Mucosa of rectum (tissue), 2 donors: ENCODE data around the gene MAP1S.

ENCODE experiments used
- H3K27ac ChIP-seq, 2 donors: one replicate each; pipeline ENCODE4 v1.7.0; 2013; ENCODE audit warnings: inconsistent platforms in 2 of 2, low read depth in 2 of 2, low read length in 2 of 2
- H3K27me3 ChIP-seq, 2 donors: one replicate each; pipeline ENCODE4 v1.7.0; 2013; ENCODE audit warnings: low read length in 2 of 2; ENCODE audit not compliant: control insufficient read depth in 2 of 2, insufficient read depth in 2 of 2
- H3K36me3 ChIP-seq, 2 donors: one replicate each; pipeline ENCODE4 v1.7.0; 2013; ENCODE audit warnings: low read length in 2 of 2; ENCODE audit not compliant: control insufficient read depth in 2 of 2, insufficient read depth in 2 of 2
- H3K4me1 ChIP-seq, 2 donors: one replicate each; pipeline ENCODE4 v1.7.0; 2013; ENCODE audit warnings: low read length in 2 of 2, mild to moderate bottlenecking in 1 of 2; ENCODE audit not compliant: control insufficient read depth in 2 of 2, insufficient read depth in 2 of 2
- H3K4me3 ChIP-seq, 2 donors: one replicate each; pipeline ENCODE4 v1.7.0; 2013; ENCODE audit warnings: low read length in 2 of 2
- H3K9ac ChIP-seq, 2 donors: one replicate each; pipeline ENCODE4 v1.7.0; 2013; ENCODE audit warnings: low read length in 2 of 2, low read depth in 1 of 2, mild to moderate bottlenecking in 1 of 2
- H3K9me3 ChIP-seq, 2 donors: one replicate each; pipeline ENCODE4 v1.7.0; 2013; ENCODE audit warnings: low read length in 2 of 2; ENCODE audit not compliant: control insufficient read depth in 2 of 2
- donor health status: healthy.
- donor health status: Normal muscosa, but diverticular disease.

The MAP1S gene

GRCh38 chr19:17733127-17733526 lies 13.8 kb downstream of the MAP1S start:
- H3K9ac ChIP-seq = no peak overlapping the region
- H3K36me3 ChIP-seq = peaks cover 28 to 34% of the 10 kb centered on the region in 2 donors
- no peaks in the 10 kb centered on the region for H3K4me1 ChIP-seq
- no peak overlapping the region for H3K27ac ChIP-seq
- no peaks in the 10 kb centered on the region for H3K27me3 ChIP-seq
- H3K4me3 ChIP-seq = no peak overlapping the region
- H3K9me3 ChIP-seq = no peaks in the 10 kb centered on the region

- no peaks in the 10 kb centered on the region for H3K9me3 ChIP-seq
- H3K36me3 ChIP-seq = peaks cover 28 to 30% of the 10 kb centered on the region in 2 donors
- no peak overlapping the region for H3K9ac ChIP-seq
- H3K27me3 ChIP-seq = no peaks in the 10 kb centered on the region
- H3K4me3 ChIP-seq = no peak overlapping the region
- no peaks in the 10 kb centered on the region for H3K4me1 ChIP-seq
- H3K27ac ChIP-seq = no peak overlapping the region
Measured at GRCh38 chr19:17734146-17734545, 14.9 kb downstream of the MAP1S start.

DNA sequence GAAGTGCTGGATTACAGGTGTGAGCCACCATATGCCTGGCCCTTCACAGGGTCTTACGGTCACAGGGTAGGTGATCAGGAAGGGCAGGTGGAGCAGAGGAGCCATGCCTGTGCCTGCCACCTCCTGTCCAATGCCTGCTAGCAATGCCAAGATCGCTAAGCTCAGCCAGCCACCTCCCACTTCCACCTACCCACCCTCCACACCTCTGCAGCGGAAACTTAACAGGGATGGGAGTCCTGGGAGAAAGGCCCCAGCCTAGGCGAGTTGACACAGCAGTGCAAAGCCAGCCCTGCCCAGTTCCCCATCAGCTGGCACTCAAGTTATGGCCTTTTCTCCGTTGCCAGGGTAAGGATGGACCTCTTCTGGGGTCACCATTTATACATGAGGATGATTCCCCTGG lies 16.1 kb downstream of the MAP1S start:
- H3K27ac ChIP-seq = no peak overlapping the region
- no peak overlapping the region for H3K4me3 ChIP-seq
- no peaks in the 10 kb centered on the region for H3K4me1 ChIP-seq
- H3K36me3 ChIP-seq = peaks cover 28% of the 10 kb centered on the region in 2 donors
- no peak overlapping the region for H3K9ac ChIP-seq
- no peaks in the 10 kb centered on the region for H3K27me3 ChIP-seq
- H3K9me3 ChIP-seq = no peaks in the 10 kb centered on the region

DNA sequence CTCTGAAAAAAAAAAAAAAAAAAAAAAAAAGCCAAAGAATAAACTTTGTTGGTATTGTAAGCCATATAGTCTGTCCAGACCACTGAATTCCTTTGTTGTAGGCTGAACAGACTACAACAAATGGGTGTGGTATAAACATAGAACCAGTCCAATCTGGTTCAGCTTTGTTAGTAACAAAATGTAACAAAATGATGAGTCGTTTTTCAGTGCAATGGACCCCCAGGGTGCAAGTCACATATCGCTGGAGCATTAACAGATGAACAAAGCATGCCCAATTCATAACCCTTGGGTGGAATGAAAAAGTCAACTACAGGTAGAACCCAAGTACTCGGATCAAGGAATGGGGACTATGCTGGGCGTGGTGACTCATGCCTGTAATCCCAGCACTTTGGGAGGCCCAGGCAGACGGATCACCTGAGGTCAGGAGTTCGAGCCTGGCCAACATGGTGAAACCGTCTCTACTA lies 18.4 kb downstream of the MAP1S start:
- H3K27ac ChIP-seq = no peak overlapping the region
- H3K9me3 ChIP-seq = no peaks in the 10 kb centered on the region
- no peaks in the 10 kb centered on the region for H3K27me3 ChIP-seq
- H3K4me3 ChIP-seq = no peak overlapping the region
- no peak overlapping the region for H3K9ac ChIP-seq
- peaks cover 21 to 25% of the 10 kb centered on the region in 2 donors for H3K36me3 ChIP-seq
- no peaks in the 10 kb centered on the region for H3K4me1 ChIP-seq

DNA sequence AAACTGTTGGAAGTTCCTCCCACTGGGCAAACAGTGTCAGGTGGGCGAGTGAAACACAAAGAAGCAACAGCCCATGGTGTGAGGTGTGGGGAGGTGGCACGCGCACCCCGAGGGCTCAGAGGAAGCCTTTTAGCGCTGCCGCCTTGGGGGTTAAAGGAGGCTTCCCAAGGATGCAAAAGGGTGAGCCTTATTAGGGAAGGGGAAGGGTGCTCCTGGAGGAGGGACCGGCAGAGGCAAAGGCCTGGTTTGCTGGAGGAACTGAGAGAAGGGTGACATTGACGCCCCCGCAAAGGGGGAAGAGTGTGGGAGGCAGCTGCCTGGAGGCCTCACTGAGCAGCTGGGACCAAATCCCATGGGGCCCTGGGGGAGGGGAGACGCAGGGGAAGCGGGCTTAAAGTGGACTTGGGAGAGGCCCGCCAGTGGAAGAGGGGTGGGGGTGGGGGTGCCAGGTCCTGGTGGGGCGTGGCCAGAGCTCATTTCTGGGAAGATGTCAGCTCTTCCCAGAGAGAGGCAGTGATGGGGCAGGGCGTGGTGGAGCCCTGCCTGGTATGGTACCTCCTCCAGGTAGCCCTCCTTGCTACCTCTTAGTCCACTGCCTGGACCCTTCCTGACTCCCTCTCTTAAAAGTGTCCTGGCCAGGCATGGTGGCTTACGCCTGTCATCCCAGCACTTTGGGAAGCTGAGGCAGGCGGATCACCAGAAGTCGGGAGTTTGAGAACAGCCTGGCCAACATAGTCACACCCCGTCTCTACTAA lies 20.0 kb downstream of the MAP1S start:
- Histone ChIP-seq H3K4me1 (no peaks in the 10 kb centered on the region), H3K9ac (no peak overlapping the region), H3K36me3 (peaks cover 10% of the 10 kb centered on the region in 2 donors), H3K27me3 (no peaks in the 10 kb centered on the region), H3K27ac (no peak overlapping the region), H3K4me3 (no peak overlapping the region), H3K9me3 (no peaks in the 10 kb centered on the region)

DNA sequence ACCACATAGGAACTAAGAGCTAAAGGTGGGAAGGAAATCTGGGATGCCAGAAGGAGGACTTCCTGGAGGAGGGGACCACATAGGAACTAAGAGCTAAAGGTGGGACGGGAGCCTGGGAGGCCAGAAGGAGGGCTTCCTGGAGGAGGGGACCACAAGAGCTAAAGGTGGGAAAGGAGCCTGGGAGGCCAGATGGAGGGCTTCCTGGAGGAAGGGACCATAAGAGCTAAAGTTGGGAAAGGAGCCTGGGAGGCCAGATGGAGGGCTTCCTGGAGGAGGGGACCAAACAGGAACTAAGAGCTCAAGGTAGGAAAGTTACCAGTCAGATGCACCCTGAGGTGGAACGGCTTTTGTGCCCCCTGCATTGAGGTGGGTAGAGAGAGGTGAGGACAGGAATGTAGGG lies 22.2 kb downstream of the MAP1S start:
- H3K4me1 ChIP-seq = no peaks in the 10 kb centered on the region
- H3K27ac ChIP-seq = no peak overlapping the region
- H3K9me3 ChIP-seq = no peaks in the 10 kb centered on the region
- no peak overlapping the region for H3K9ac ChIP-seq
- no peaks in the 10 kb centered on the region for H3K36me3 ChIP-seq
- no peak overlapping the region for H3K4me3 ChIP-seq
- no peaks in the 10 kb centered on the region for H3K27me3 ChIP-seq

GRCh38 chr19:17743874-17744580 lies 24.7 kb downstream of the MAP1S start:
- Histone ChIP-seq H3K4me3 (no peak overlapping the region), H3K36me3 (no peaks in the 10 kb centered on the region), H3K4me1 (peaks cover 3 to 4% of the 10 kb centered on the region in 2 donors), H3K9ac (no peak overlapping the region), H3K27me3 (no peaks in the 10 kb centered on the region), H3K27ac (no peak overlapping the region), H3K9me3 (no peaks in the 10 kb centered on the region)

- peak overlapping the region; percentile 52 to 67 for H3K4me3 ChIP-seq
- peaks cover 0 to 2% of the 10 kb centered on the region in 2 donors for H3K27me3 ChIP-seq
- H3K36me3 ChIP-seq = no peaks in the 10 kb centered on the region
- H3K9me3 ChIP-seq = no peaks in the 10 kb centered on the region
- H3K9ac ChIP-seq = peak overlapping the region in 1 of 2 donors; percentile 35
- no peak overlapping the region for H3K27ac ChIP-seq
- peaks cover 3 to 4% of the 10 kb centered on the region in 2 donors for H3K4me1 ChIP-seq
Measured at GRCh38 chr19:17747205-17748098, 28.2 kb downstream of the MAP1S start.

DNA sequence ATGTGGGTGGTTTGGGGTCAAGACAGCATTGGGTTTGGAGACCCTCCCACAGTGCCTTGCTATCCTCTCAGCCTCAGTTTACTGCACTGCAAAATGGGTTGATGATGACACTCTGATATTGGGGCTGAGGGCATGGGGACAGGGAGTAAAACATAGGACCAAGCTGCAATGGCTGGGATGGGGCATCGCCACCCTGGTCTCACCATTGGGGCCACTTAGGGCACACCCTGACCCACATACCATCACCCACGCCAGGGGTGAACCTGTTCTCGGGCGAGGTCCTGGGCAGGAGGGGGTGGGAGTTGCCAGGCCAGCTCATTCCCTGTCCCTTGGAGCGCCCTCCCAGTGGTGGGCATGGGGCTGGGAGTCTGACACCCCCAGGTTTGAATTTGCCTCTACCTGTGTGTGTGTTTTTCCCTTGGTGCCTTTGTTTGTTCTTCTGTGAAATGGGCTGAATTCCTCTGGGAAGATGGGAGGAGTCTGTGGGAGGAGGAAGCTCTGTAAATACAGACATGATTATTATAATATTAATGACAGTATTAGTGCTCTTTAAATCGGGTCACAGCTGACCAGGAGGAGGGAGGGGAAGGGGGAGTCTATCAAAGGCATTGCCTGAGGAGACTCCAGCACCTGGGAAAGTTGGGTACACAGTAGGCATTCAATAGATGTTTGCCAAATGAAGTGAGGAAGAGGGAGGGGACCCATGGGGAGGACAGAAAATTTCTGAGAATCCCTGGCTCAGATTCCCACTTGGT lies 29.8 kb downstream of the MAP1S start:
- Histone ChIP-seq H3K27ac (no peak overlapping the region), H3K9ac (no peak overlapping the region), H3K36me3 (no peaks in the 10 kb centered on the region), H3K4me1 (peaks cover 3 to 4% of the 10 kb centered on the region in 2 donors), H3K27me3 (peaks cover 0 to 2% of the 10 kb centered on the region in 2 donors), H3K9me3 (no peaks in the 10 kb centered on the region), H3K4me3 (no peak overlapping the region)
